SK-N-SH treated with all-trans-retinoic acid at 6 μM for 48 hours (cell line): ENCODE results near the gene CHRD.

Experiments
- ATAC-seq: fragments of 200-7000 bp; cut with Tn5 transposase; 3 replicates; pipeline ENCODE4 v1.9.1; 2020; ENCODE audit warnings: mild to moderate bottlenecking, moderate library complexity
- ARNTL ChIP-seq: fragments of 450-650 bp; formaldehyde crosslinking; IDR thresholded peaks from 2 replicates; pipeline ENCODE4 v1.5.0; 2020; ENCODE audit warnings: low read depth, mild to moderate bottlenecking, moderate library complexity, borderline replicate concordance
- BACH2 ChIP-seq: fragments of 250-450 bp; sonication (Bioruptor Pico); IDR thresholded peaks from 2 replicates; pipeline ENCODE4 v1.9.0; 2021; ENCODE audit warnings: mild to moderate bottlenecking, borderline replicate concordance
- CSDC2 ChIP-seq: fragments of 250-450 bp; sonication (Bioruptor Pico); IDR thresholded peaks from 2 replicates; pipeline ENCODE4 v1.5.0; 2020; ENCODE audit warnings: mild to moderate bottlenecking, moderate library complexity
- ESRRG ChIP-seq: fragments of 250-450 bp; sonication (Bioruptor Pico); IDR thresholded peaks from 2 replicates; pipeline ENCODE4 v1.6.1; 2021; ENCODE audit warnings: mild to moderate bottlenecking
- GLIS3 ChIP-seq: fragments of 250-450 bp; sonication (Bioruptor Pico); IDR thresholded peaks from 2 replicates; pipeline ENCODE4 v1.5.0; 2020; ENCODE audit warnings: mild to moderate bottlenecking, moderate library complexity
- OSR1 ChIP-seq: fragments of 250-450 bp; sonication (Bioruptor Pico); IDR thresholded peaks from 2 replicates; pipeline ENCODE4 v1.8.0; 2022; ENCODE audit warnings: moderate library complexity, mild to moderate bottlenecking, inconsistent platforms
- PPARA ChIP-seq: fragments of 250-450 bp; sonication (Bioruptor Pico); IDR thresholded peaks from 2 replicates; pipeline ENCODE4 v1.5.0; 2020; ENCODE audit warnings: mild to moderate bottlenecking, borderline replicate concordance
- RARB ChIP-seq: fragments of 250-450 bp; sonication (Bioruptor Pico); IDR thresholded peaks from 2 replicates; pipeline ENCODE4 v1.8.0; 2021; ENCODE audit warnings: mild to moderate bottlenecking, moderate library complexity
- SNAI2 ChIP-seq: fragments of 250-450 bp; sonication (Bioruptor Pico); IDR thresholded peaks from 2 replicates; pipeline ENCODE4 v1.5.0; 2020; ENCODE audit warnings: mild to moderate bottlenecking, moderate library complexity
- TCF4 ChIP-seq: fragments of 250-450 bp; sonication (Bioruptor Pico); IDR thresholded peaks from 2 replicates; pipeline ENCODE4 v1.8.0; 2021; ENCODE audit warnings: mild to moderate bottlenecking, moderate library complexity, borderline replicate concordance
- ZC3H10 ChIP-seq: fragments of 250-450 bp; sonication (Bioruptor Pico); IDR thresholded peaks from 2 replicates; pipeline ENCODE4 v1.5.1; 2021; ENCODE audit warnings: mild to moderate bottlenecking, moderate library complexity
- ZFP3 ChIP-seq: fragments of 250-450 bp; sonication (Bioruptor Pico); IDR thresholded peaks from 2 replicates; pipeline ENCODE4 v1.5.0; 2020; ENCODE audit warnings: mild to moderate bottlenecking, moderate library complexity
- ZFP30 ChIP-seq: fragments of 450-650 bp; formaldehyde crosslinking; IDR thresholded peaks from 2 replicates; pipeline ENCODE4 v1.5.0; 2022; ENCODE audit warnings: mild to moderate bottlenecking, moderate library complexity
- ZNF565 ChIP-seq: fragments of 450-650 bp; formaldehyde crosslinking; conservative IDR thresholded peaks from 2 replicates; pipeline ENCODE4 v1.5.0; 2020; ENCODE audit warnings: low read depth, mild to moderate bottlenecking, moderate library complexity
- ZNF70 ChIP-seq: fragments of 450-650 bp; formaldehyde crosslinking; IDR thresholded peaks from 2 replicates; pipeline ENCODE4 v1.5.0; 2020; ENCODE audit warnings: mild to moderate bottlenecking, moderate library complexity
- ZNF8 ChIP-seq: fragments of 450-650 bp; formaldehyde crosslinking; IDR thresholded peaks from 2 replicates; pipeline ENCODE4 v1.5.0; 2020; ENCODE audit warnings: mild to moderate bottlenecking, moderate library complexity
- TF ChIP-seq, protein P1 (sequence below): fragments of 250-450 bp; sonication (Bioruptor Pico); IDR thresholded peaks from 2 replicates; pipeline ENCODE4 v1.8.0; 2021; ENCODE audit warnings: low read depth, mild to moderate bottlenecking, moderate library complexity, borderline replicate concordance
- TF ChIP-seq, protein P2 (sequence below): fragments of 250-450 bp; sonication (Bioruptor Pico); IDR thresholded peaks from 2 replicates; pipeline ENCODE4 v1.5.1; 2021; ENCODE audit warnings: mild to moderate bottlenecking, moderate library complexity
- TF ChIP-seq, protein P3 (sequence below): fragments of 250-450 bp; sonication (Bioruptor Pico); IDR thresholded peaks from 2 replicates; pipeline ENCODE4 v1.5.0; 2020; ENCODE audit warnings: mild to moderate bottlenecking, moderate library complexity
- TF ChIP-seq, protein P4 (sequence below): fragments of 250-450 bp; sonication (Bioruptor Pico); IDR thresholded peaks from 2 replicates; pipeline ENCODE4 v1.8.0; 2020; ENCODE audit warnings: mild to moderate bottlenecking, moderate library complexity, borderline replicate concordance
- TF ChIP-seq, protein P5 (sequence below): fragments of 250-450 bp; sonication (Bioruptor Pico); IDR thresholded peaks from 2 replicates; pipeline ENCODE4 v1.5.1; 2020; ENCODE audit warnings: low read depth, mild to moderate bottlenecking, moderate library complexity

Gene CHRD

DNA sequence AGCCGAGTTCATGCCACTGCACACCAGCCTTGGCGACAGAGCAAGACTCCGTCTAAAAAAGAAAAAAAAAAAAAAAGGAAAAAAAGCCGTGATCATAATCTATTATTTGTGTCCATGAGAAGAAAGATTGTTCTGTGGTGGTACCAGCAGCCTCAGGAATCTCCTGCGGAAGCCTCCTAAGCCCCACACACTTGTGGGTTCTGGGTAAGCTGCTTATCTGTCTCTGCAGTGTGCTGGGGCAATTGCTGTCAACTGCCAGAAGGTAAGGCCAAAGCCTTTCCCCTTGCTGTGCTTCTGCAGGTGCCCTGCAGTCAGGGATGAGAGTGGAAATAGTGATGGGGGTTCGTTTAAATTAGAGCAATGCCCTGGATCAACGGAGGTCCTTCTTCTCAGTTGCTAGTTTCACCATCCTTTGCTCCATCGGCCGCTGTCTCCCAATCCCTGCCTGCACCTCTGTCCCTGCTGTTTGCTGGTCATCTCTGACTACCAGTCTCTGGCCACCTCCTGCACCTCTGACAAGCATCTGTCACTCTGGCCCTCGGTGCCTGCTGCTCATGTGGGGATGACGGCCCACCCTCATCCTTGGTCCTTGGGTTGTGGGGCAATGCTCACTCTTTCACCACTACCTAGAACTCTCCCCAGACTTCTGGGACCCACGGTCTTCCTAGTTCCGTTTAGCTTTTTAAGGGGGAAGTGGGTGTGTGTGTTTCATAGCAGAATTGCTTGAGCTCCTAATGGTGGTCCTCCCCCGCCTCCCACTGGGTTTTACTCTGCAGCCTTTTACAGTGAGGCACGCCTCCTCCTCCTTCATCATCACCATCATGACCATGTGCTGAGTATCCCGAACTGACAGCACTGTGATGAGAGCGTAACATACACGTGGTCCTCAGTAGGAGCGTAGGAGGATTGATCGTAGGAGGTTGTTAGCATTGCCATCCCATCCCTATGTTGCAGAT is 25.5 kb downstream of the CHRD start:
- TF ChIP-seq CSDC2 (CRISPR knock-in tag) (no peak), OSR1 (CRISPR knock-in tag) (no peak), TCF4 (no peak)
- TF ChIP-seq, protein P1, sequence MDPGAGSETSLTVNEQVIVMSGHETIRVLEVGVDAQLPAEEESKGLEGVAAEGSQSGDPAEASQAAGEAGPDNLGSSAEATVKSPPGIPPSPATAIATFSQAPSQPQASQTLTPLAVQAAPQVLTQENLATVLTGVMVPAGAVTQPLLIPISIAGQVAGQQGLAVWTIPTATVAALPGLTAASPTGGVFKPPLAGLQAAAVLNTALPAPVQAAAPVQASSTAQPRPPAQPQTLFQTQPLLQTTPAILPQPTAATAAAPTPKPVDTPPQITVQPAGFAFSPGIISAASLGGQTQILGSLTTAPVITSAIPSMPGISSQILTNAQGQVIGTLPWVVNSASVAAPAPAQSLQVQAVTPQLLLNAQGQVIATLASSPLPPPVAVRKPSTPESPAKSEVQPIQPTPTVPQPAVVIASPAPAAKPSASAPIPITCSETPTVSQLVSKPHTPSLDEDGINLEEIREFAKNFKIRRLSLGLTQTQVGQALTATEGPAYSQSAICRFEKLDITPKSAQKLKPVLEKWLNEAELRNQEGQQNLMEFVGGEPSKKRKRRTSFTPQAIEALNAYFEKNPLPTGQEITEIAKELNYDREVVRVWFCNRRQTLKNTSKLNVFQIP (CRISPR knock-in tag), result no peak

DNA sequence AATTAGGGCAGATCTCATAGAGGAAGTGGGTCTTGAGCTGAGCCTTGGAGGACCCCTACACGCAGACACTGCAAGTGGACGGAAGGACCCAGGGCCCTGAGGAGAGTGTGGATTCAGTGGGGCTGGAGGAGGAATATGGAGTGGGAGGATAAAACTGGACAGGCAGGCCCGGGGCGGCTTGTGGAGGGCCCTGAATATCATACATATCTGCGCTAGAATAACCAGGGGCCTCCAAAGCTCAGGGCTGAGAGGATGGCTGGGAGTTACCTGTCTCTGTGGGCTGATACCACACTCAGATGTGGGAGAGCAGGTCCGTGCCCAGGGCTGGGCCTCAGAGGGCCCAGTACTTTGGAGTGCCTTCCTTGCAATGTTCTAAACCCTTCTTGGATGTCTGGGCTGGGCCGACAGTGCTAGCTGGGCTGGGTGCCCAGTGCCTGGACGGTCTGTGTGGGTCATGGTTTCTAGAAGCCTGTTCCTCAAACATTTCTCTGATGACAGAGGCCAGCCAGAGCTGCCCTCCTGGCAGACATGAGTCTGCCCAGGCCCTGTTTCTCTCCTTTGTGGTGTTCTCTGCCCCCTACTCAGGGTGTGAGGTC is 29.6 kb downstream of the CHRD start:
- no peak for ATAC-seq
- TF ChIP-seq, protein P1 (CRISPR knock-in tag), result no peak
- TF ChIP-seq CSDC2 (CRISPR knock-in tag) (no peak), PPARA (CRISPR knock-in tag) (no peak), ZFP3 (CRISPR knock-in tag) (no peak), ZNF70 (CRISPR knock-in tag) (no peak), RARB (CRISPR knock-in tag) (no peak), OSR1 (CRISPR knock-in tag) (no peak), ZFP30 (CRISPR knock-in tag) (no peak), ESRRG (CRISPR knock-in tag) (no peak), ARNTL (no peak)
- TF ChIP-seq, protein P2, sequence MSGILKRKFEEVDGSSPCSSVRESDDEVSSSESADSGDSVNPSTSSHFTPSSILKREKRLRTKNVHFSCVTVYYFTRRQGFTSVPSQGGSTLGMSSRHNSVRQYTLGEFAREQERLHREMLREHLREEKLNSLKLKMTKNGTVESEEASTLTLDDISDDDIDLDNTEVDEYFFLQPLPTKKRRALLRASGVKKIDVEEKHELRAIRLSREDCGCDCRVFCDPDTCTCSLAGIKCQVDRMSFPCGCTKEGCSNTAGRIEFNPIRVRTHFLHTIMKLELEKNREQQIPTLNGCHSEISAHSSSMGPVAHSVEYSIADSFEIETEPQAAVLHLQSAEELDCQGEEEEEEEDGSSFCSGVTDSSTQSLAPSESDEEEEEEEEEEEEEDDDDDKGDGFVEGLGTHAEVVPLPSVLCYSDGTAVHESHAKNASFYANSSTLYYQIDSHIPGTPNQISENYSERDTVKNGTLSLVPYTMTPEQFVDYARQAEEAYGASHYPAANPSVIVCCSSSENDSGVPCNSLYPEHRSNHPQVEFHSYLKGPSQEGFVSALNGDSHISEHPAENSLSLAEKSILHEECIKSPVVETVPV (CRISPR knock-in tag), result no peak
- TF ChIP-seq, protein P3, sequence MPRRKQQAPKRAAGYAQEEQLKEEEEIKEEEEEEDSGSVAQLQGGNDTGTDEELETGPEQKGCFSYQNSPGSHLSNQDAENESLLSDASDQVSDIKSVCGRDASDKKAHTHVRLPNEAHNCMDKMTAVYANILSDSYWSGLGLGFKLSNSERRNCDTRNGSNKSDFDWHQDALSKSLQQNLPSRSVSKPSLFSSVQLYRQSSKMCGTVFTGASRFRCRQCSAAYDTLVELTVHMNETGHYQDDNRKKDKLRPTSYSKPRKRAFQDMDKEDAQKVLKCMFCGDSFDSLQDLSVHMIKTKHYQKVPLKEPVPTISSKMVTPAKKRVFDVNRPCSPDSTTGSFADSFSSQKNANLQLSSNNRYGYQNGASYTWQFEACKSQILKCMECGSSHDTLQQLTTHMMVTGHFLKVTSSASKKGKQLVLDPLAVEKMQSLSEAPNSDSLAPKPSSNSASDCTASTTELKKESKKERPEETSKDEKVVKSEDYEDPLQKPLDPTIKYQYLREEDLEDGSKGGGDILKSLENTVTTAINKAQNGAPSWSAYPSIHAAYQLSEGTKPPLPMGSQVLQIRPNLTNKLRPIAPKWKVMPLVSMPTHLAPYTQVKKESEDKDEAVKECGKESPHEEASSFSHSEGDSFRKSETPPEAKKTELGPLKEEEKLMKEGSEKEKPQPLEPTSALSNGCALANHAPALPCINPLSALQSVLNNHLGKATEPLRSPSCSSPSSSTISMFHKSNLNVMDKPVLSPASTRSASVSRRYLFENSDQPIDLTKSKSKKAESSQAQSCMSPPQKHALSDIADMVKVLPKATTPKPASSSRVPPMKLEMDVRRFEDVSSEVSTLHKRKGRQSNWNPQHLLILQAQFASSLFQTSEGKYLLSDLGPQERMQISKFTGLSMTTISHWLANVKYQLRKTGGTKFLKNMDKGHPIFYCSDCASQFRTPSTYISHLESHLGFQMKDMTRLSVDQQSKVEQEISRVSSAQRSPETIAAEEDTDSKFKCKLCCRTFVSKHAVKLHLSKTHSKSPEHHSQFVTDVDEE (CRISPR knock-in tag), result no peak

More for the DNA sequence above, 25.5 kb downstream of the CHRD start:
- ATAC-seq, result no peak

DNA sequence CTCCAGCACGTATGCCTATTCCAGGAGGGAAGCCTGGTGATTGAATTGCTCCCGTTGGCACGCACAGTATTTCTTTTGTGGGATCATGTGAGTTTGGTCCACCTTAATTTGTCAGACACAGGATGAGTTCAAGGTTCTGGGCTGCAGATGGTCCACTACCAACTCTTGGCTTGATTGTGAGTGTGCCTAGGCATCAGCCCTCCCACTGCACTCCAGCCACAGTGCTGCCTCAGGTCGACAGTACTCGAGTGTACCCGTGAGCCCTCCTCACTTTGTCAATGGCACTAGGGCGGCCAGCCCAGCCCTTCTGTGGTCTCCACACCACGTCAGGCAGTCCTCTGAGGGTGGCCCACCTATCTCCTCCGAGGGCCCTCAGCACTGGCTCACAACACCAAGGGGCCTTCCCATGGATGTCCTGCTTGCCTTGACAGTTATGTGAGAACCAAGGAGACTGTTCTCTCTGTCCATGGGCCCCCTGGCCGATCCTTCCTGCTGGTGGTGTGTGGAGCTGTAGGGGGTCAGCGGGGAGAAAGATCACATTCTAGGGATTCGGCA is 30.2 kb downstream of the CHRD start:
- ATAC-seq, result no peak
- TF ChIP-seq SNAI2 (CRISPR knock-in tag) (no peak), RARB (CRISPR knock-in tag) (no peak), BACH2 (CRISPR knock-in tag) (no peak), ZC3H10 (CRISPR knock-in tag) (no peak), ZFP30 (CRISPR knock-in tag) (no peak), ZNF565 (no peak), ZFP3 (CRISPR knock-in tag) (no peak), ZNF8 (CRISPR knock-in tag) (no peak), ESRRG (CRISPR knock-in tag) (no peak), GLIS3 (CRISPR knock-in tag) (no peak)
- TF ChIP-seq, protein P4, sequence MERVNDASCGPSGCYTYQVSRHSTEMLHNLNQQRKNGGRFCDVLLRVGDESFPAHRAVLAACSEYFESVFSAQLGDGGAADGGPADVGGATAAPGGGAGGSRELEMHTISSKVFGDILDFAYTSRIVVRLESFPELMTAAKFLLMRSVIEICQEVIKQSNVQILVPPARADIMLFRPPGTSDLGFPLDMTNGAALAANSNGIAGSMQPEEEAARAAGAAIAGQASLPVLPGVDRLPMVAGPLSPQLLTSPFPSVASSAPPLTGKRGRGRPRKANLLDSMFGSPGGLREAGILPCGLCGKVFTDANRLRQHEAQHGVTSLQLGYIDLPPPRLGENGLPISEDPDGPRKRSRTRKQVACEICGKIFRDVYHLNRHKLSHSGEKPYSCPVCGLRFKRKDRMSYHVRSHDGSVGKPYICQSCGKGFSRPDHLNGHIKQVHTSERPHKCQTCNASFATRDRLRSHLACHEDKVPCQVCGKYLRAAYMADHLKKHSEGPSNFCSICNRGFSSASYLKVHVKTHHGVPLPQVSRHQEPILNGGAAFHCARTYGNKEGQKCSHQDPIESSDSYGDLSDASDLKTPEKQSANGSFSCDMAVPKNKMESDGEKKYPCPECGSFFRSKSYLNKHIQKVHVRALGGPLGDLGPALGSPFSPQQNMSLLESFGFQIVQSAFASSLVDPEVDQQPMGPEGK (CRISPR knock-in tag), result no peak
- TF ChIP-seq, protein P5, sequence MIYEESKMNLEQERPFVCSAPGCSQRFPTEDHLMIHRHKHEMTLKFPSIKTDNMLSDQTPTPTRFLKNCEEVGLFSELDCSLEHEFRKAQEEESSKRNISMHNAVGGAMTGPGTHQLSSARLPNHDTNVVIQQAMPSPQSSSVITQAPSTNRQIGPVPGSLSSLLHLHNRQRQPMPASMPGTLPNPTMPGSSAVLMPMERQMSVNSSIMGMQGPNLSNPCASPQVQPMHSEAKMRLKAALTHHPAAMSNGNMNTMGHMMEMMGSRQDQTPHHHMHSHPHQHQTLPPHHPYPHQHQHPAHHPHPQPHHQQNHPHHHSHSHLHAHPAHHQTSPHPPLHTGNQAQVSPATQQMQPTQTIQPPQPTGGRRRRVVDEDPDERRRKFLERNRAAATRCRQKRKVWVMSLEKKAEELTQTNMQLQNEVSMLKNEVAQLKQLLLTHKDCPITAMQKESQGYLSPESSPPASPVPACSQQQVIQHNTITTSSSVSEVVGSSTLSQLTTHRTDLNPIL (CRISPR knock-in tag), result no peak
- TF ChIP-seq, all 23 proteins: peak for 0
